Smooth muscle cell of the brain vasculature (primary cell): ENCODE data around the gene SLC25A4.
"Not testable (repeated sequence)": the region's sequence is repeated elsewhere in the genome, so short reads cannot be mapped to it uniquely, and the experiment has no call there.

Source experiments
- DNase-seq: peaks from one replicate; pipeline ENCODE4 v3.0.0-alpha.2; 2012; ENCODE audit warnings: low read depth, low spot score

Gene SLC25A4

GRCh38 chr4:185182239-185182638, 39.2 kb downstream of the SLC25A4 start:
- no peak for DNase-seq

DNA sequence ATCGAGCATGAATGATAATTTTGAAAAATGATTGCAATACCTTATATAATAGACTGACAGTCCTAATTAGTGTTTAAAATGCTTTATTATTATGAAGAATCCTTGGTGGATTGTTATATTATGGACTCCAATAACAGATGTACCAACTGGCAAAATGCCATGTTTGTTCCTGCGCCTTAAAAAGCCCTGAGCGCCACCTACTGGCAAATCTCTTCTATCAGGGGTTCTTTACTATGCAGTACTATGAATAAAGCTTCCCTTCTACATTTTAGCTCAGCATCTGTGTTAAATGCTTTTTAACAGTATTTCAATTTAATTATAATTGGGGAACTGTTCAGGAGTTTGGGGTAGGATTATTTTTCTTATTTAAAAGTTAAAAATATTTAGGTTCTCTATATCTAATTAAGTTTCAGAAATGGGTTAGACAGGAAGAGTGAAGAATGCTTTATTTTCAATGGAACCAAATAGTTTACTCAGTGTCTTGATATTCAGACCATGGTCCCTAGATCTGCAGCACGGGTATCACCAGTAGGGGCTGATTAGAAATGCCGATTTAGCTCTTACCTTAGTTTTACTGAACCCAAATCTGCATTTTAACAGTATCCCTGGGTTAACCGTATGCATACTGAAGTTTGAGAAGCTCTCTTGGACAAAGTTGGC, 40.7 kb downstream of the SLC25A4 start:
- peak; percentile 88 for DNase-seq

DNA sequence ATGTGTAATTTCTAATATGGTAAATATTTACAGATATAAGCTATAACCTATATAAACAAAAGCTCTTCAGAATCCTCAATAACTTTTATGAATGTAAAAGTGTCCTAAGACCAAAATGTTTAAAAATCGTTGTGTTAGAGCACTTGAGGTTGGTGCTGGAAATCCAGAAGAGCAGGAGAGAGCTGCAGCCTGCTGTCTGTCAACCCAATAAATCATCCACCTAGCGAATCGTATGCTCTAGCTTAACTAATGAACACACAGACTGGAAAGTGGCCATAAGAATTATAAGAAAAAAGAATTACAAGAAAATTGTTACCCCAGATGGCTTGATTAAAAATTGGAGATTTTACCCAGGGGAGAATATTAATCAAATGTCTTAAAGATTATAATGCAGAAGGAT, 43.7 kb downstream of the SLC25A4 start:
- DNase-seq = no peak

DNA sequence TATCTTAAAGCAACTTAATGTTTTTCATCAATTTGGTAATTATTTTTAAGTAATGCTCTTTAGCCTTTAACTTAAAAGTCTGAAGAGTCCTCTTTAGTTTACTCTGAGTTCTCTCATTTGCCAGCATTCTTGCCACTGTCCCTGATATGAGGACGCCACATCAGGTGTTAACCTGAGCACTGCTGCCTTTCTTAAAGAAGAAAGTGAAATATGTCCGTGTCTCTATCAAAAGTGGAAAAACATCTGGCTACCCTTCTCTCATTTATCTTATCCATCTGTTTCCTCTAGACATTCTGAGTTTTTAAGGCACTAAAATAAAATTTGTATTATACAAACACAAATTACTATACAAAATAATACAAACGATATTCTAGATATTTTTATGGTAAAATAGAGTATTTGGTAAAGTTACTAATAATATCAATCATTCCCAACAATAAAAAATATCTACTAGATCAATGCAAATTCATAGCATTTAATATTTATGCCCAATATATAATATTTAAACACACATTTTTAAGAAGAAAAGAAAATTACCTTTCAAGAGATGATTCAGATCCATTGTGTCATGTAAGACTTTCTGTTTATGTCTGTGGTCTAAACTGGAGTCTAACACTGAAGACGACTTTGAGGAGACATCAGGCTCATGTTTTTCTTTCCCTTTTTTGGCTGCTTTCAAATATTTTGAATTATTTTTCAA, 46.7 kb downstream of the SLC25A4 start:
- no peak for DNase-seq

- DNase-seq = no peak
Measured at GRCh38 chr4:185190306-185190856, 47.3 kb downstream of the SLC25A4 start.

DNA sequence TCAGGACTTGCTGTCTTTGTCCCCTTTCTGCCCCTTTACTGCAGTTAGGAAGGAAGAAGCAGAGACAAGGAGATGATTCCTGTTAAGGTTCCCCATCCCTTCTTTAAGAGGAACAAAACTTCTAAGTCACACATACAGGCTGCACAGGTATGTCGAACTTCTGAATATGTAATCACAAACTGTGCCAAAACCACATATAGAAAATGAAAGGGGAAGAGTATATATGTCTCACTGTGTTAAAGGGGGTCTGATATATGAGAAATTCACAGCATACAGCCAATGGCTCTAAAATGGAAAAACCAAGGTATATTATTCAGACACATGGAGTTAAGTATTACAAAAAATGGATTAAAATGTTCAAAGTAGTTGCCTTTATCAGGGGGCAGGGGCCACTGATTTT, 49.0 kb downstream of the SLC25A4 start:
- no peak for DNase-seq

DNA sequence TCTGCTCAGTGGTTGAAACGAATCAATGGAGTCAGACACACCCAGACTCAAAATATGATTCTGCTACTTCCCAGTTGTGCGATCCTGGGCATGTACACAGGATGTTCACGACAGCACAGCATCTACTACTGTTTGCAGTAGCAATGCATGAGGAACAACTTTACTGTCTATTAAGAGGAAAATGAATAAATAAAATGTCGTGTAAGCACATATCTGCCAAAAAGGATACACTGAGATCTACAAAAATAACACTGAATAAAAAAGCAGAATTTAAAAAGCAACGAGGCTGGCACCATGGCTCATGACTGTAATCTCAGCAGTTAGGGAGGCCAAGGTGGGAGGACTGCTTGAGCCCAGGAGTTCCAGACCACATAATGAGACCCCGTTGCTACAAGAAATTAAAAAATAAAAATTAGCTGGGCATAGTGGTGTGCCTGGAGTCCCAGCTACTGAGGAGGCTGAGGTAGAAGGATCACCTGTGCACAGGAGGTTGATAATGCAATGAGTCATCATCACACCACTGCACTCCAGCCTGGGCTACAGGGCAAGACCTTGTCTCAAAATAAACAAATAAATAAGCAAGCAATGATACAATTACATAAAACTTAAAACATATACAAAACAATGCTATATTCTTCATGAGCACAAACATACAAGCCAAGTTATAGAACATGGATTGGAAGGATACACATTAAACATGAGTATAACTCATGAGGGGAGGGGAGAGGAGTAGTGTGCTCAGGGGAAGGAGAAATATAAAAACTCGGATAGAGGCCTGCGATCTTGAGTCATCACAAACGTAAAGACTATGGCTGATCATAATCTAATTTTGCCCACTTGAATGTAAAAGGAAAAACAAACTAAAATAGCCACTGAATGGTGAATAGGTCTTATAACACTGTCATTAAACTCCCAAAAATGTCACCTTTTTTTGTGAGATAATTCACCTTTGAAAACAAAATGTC, 52.1 kb downstream of the SLC25A4 start:
- no peak for DNase-seq

DNA sequence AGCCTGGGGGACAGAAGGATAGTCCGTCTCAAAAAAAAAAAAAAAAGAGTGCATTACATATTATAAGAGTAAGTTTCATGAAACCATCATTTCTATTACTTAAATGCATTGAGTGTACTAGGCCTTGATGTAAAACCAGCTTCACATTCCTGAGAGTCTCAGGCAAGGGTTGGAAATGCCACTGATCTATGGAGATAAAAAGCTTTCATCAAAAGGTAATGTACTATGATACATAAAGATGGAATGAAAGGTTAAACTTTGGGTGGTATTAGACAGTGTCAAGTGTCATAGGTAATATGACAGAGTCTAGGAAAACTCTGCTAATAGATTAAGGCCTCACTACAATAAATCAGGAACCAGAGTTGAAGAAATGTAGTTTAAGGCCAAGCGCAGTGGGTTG, 53.4 kb downstream of the SLC25A4 start:
- DNase-seq = no peak

DNA sequence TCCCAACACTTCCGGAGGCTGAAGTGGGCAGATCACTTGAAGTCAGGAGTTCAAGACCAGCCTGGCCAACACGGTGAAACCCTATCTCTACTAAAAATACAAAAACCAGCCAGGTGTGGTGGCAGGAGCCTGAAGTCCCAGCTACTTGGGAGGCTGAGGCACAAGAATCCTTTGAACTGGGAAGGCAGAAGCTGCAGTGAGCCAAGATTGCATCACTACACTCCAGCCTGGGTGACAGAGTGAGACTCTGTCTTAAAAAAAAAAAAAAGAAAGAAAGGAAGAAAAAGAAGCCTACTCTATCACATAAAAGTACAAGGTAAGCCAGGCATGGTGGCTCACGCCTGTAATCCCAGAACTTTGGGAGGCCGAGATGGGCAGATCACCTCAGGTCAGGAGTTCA, 55.1 kb downstream of the SLC25A4 start:
- not testable (repeated sequence) for DNase-seq
